Muscle of leg (tissue), 16 donors: ENCODE measurements around the gene RASAL1. TPM values are rescaled to one million over a fixed set of nuclear protein-coding genes. Genes with fewer than 3 reads are reported as not detected.

ENCODE experiments used
- DNase-seq: peaks from one replicate; pipeline ENCODE4 v3.0.0; 2013
- H3K27ac ChIP-seq: one replicate; pipeline ENCODE4 v1.5.1; 2013; ENCODE audit warnings: mild to moderate bottlenecking, low read length, control low read depth
- H3K27me3 ChIP-seq: one replicate; pipeline ENCODE4 v1.6.1; 2013; ENCODE audit warnings: low read length; ENCODE audit not compliant: control insufficient read depth, insufficient read depth
- H3K36me3 ChIP-seq: one replicate; pipeline ENCODE4 v1.6.1; 2013; ENCODE audit warnings: low read length; ENCODE audit not compliant: control insufficient read depth, insufficient read depth
- H3K4me1 ChIP-seq: one replicate; pipeline ENCODE4 v1.6.1; 2013; ENCODE audit warnings: low read length; ENCODE audit not compliant: control insufficient read depth, insufficient read depth
- H3K4me3 ChIP-seq: one replicate; pipeline ENCODE4 v1.5.1; 2013; ENCODE audit warnings: low read length, control low read depth
- H3K9me3 ChIP-seq: replicated peaks from 2 replicates; pipeline ENCODE4 v1.6.1; 2013; ENCODE audit warnings: low read depth, low read length; ENCODE audit not compliant: control insufficient read depth
- WGBS: methylation state at CpG from one replicate; pipeline ENCODE4 v1.1.5; 2013; ENCODE audit warnings: missing lambda C conversion rate; ENCODE audit not compliant: insufficient coverage; 5-methylcytosine and 5-hydroxymethylcytosine counted together
- long read RNA-seq, 11 donors: transcript quantifications; one replicate each; lab custom pipeline, GENCODE V29; 2026
- polyA plus RNA-seq, 8 donors: library from polyadenylated mRNA; unstranded; fragments of 120-200 nt; gene quantifications; one replicate each; pipeline versions ENCODE4 v1.2.1 to v1.2.3, GENCODE V29; 2013; ENCODE audit warnings: inconsistent platforms in 1 of 8, low replicate concordance in 1 of 8; ENCODE audit not compliant: insufficient read length in 8 of 8, insufficient read depth in 1 of 8
- total RNA-seq: library from RNA; stranded (reverse); fragments of 120-200 nt; gene quantifications from one replicate; pipeline ENCODE4 v1.2.4, GENCODE V29; 2013

RASAL1 gene, protein sequence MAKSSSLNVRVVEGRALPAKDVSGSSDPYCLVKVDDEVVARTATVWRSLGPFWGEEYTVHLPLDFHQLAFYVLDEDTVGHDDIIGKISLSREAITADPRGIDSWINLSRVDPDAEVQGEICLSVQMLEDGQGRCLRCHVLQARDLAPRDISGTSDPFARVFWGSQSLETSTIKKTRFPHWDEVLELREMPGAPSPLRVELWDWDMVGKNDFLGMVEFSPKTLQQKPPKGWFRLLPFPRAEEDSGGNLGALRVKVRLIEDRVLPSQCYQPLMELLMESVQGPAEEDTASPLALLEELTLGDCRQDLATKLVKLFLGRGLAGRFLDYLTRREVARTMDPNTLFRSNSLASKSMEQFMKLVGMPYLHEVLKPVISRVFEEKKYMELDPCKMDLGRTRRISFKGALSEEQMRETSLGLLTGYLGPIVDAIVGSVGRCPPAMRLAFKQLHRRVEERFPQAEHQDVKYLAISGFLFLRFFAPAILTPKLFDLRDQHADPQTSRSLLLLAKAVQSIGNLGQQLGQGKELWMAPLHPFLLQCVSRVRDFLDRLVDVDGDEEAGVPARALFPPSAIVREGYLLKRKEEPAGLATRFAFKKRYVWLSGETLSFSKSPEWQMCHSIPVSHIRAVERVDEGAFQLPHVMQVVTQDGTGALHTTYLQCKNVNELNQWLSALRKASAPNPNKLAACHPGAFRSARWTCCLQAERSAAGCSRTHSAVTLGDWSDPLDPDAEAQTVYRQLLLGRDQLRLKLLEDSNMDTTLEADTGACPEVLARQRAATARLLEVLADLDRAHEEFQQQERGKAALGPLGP
- 0.04 TPM for total RNA-seq
- polyA plus RNA-seq = under 1 TPM in 6 of 8 donors, not detected in 2; 0.04 to 0.17 (median 0.09) TPM
- long read RNA-seq, donor 1 = 0 reads
- long read RNA-seq, donor 2 = 0 reads
- long read RNA-seq, donor 3 = 0 reads
- long read RNA-seq, donor 4 = 0 reads
- long read RNA-seq, donor 5 = 0 reads
- long read RNA-seq, donor 6 = 0 reads
- long read RNA-seq, donor 7 = 0 reads
- long read RNA-seq, donor 8 = 0 reads
- long read RNA-seq, donor 9 = 0 reads
- long read RNA-seq, donor 10 = 0 reads
- long read RNA-seq, donor 11 = 0 reads

GRCh38 chr12:113135178-113136127, at the start of gene RASAL1:
Gene RASAL1 (minus strand): TSS chr12:113135761. CDS start chr12:113135462, 299 bp downstream.
- H3K36me3 ChIP-seq = no peaks in the 10 kb centered on the region
- 3% methylated on average over 51 of the region's 68 CpGs for WGBS
- H3K9me3 ChIP-seq = no peaks in the 10 kb centered on the region
- DNase-seq = no peak
- H3K27me3 ChIP-seq = peaks cover 28% of the 10 kb centered on the region
- H3K4me1 ChIP-seq = peaks cover 4% of the 10 kb centered on the region
- no peak within 1 kb of the TSS for H3K4me3 ChIP-seq
- no peak within 1 kb of the TSS for H3K27ac ChIP-seq

- DNase-seq = peak; percentile 96
- Histone ChIP-seq H3K36me3 (peaks cover 30% of the 10 kb centered on the region), H3K4me1 (peaks cover 19% of the 10 kb centered on the region), H3K4me3 (peak overlapping the region; percentile 98), H3K27me3 (no peaks in the 10 kb centered on the region), H3K9me3 (no peaks in the 10 kb centered on the region), H3K27ac (peak overlapping the region; percentile 97)
- WGBS = under 1% methylated on average over 20 of the region's 20 CpGs
Observed at GRCh38 chr12:113184900-113185179, 49.3 kb upstream of the RASAL1 start.

GRCh38 chr12:113184098-113184899, 48.7 kb upstream of the RASAL1 start:
- Histone ChIP-seq H3K4me1 (peaks cover 19% of the 10 kb centered on the region), H3K36me3 (peaks cover 32% of the 10 kb centered on the region), H3K27me3 (no peaks in the 10 kb centered on the region), H3K4me3 (peak overlapping the region; percentile 98), H3K9me3 (no peaks in the 10 kb centered on the region), H3K27ac (peak overlapping the region; percentile 97)
- no peak for DNase-seq
- 15% methylated on average over 18 of the region's 26 CpGs for WGBS

DNA sequence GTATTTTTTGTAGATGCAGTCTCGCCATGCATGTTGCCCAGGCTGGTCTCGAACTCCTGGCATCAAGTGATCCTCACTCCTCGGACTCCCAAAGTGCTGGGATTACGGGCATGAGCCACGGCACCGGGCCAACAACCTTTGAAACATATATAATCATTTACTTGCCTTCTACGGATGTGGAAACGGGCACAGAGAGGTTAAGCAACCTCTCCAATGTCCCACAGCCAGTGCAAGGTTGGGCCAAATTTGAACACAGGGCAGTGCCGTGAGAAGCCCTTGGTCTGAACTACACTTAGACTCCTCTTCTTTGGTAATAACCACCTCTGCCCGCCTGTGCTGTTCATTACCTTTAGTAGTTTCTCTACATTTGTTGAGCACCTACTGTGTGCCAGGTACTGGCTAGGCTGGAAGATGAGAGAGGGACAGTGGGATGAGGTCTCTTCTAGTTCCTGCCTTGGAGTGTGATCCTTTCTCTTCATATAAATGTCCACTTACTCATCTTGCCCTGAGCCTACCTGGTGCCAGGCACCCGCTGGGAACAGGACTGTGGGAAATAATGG, 47.5 kb upstream of the RASAL1 start:
- DNase-seq = no peak
- Histone ChIP-seq H3K36me3 (peaks cover 39% of the 10 kb centered on the region), H3K27me3 (no peaks in the 10 kb centered on the region), H3K4me1 (peaks cover 19% of the 10 kb centered on the region), H3K4me3 (no peak overlapping the region), H3K9me3 (no peaks in the 10 kb centered on the region), H3K27ac (no peak overlapping the region)
- 94% methylated on average over 8 of the region's 11 CpGs for WGBS

DNA sequence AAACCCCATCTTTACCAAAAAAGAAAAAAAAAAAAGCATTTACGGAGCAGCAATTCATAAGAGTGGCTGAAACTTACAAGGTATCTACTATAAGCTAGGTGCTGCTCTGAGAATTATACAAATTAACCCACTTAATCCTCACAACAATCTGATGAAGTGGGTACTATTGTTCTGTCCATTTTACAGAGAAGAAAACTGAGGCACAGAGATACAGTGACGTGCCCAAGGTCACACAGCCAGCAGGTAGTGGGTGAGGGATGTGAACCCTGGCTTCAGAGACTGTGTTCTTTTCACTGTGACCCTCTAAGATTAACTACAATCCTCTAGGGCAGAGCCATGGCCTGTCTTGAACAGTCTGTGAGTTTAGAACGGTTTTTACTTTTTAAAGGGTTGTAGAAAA, 46.4 kb upstream of the RASAL1 start:
- no peak for DNase-seq
- H3K36me3 ChIP-seq = peaks cover 50% of the 10 kb centered on the region
- no CpG with 5 or more reads among the region's 3 CpGs for WGBS

DNA sequence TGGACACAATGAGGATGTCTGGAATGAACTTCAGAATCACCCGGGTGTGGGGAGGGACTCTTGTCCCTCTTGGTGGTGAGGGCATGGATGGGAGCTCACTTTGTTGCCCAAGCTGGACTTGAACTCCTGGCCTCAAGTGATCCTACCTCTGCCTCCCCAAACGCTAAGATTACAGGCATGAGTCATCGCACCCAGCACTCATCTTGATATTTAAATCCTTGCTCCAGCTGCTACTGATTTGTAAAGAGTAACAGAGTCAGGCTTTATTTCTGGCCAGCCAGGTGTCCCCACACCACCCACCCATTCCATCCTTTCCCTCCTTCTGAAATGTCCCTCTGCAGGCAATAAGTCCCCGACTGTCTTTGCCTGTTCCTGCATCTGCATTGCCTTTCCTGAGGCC, 44.8 kb upstream of the RASAL1 start:
- 98% methylated on average over 4 of the region's 4 CpGs for WGBS
- DNase-seq = no peak
- Histone ChIP-seq H3K9me3 (peaks cover 13% of the 10 kb centered on the region), H3K4me3 (no peak overlapping the region), H3K27ac (no peak overlapping the region), H3K36me3 (peaks cover 56% of the 10 kb centered on the region), H3K4me1 (peaks cover 6% of the 10 kb centered on the region), H3K27me3 (no peaks in the 10 kb centered on the region)

More for the DNA sequence above, 46.4 kb upstream of the RASAL1 start:
- peaks cover 10% of the 10 kb centered on the region for H3K9me3 ChIP-seq
- H3K4me1 ChIP-seq = peaks cover 18% of the 10 kb centered on the region
- H3K27me3 ChIP-seq = no peaks in the 10 kb centered on the region
- H3K4me3 ChIP-seq = no peak overlapping the region
- H3K27ac ChIP-seq = no peak overlapping the region

GRCh38 chr12:113179023-113179422, 43.5 kb upstream of the RASAL1 start:
- peaks cover 69% of the 10 kb centered on the region for H3K36me3 ChIP-seq
- H3K4me1 ChIP-seq = peaks cover 3% of the 10 kb centered on the region
- DNase-seq = no peak
- H3K9me3 ChIP-seq = peaks cover 13% of the 10 kb centered on the region
- H3K4me3 ChIP-seq = no peak overlapping the region
- 95% methylated on average over 14 of the region's 14 CpGs for WGBS
- no peaks in the 10 kb centered on the region for H3K27me3 ChIP-seq
- H3K27ac ChIP-seq = no peak overlapping the region

- Histone ChIP-seq H3K36me3 (peaks cover 88% of the 10 kb centered on the region), H3K4me1 (no peaks in the 10 kb centered on the region), H3K27ac (no peak overlapping the region), H3K4me3 (no peak overlapping the region), H3K27me3 (no peaks in the 10 kb centered on the region), H3K9me3 (peaks cover 13% of the 10 kb centered on the region)
- DNase-seq = peak; percentile 64
- WGBS = 41% methylated on average over 17 of the region's 32 CpGs
Observed at GRCh38 chr12:113174461-113175384, 39.2 kb upstream of the RASAL1 start.
